Heart left ventricle (tissue), 16 donors: ENCODE measurements around the gene PREP. TPM values are rescaled to one million over a fixed set of nuclear protein-coding genes. Genes with fewer than 3 reads are reported as not detected.

Source experiments
- ATAC-seq, 4 donors: fragments of 200-7000 bp; cut with Tn5 transposase; one replicate each; pipeline ENCODE4 v1.9.1; 2020 to 2022; ENCODE audit warnings: moderate library complexity in 4 of 4, mild to moderate bottlenecking in 3 of 4, moderate number of reproducible peaks in 1 of 4
- DNase-seq, 5 donors: peaks; one replicate each; pipeline ENCODE4 v3.0.0-alpha.2; 2020
- H3K27ac ChIP-seq, 12 donors: fragments of 200-600 bp; sonication (generic) in 4 of 12; one replicate each; pipeline versions ENCODE4 v1.5.0 to v1.8.0; 2016 to 2022; ENCODE audit warnings: mild to moderate bottlenecking in 2 of 12
- H3K27me3 ChIP-seq, 9 donors: fragments of 200-600 bp; sonication (generic) in 2 of 9; one replicate each; pipeline versions ENCODE4 v1.5.1 to v1.8.0; 2016 to 2022; ENCODE audit warnings: mild to moderate bottlenecking in 3 of 9
- H3K36me3 ChIP-seq, 9 donors: fragments of 200-600 bp; sonication (generic) in 2 of 9; one replicate each; pipeline versions ENCODE4 v1.5.0 to v1.8.0; 2018 to 2022; ENCODE audit warnings: mild to moderate bottlenecking in 2 of 9
- H3K4me1 ChIP-seq, 12 donors: fragments of 200-600 bp; sonication (generic) in 4 of 12; one replicate each; pipeline versions ENCODE4 v1.5.0 to v1.8.0; 2016 to 2022; ENCODE audit warnings: mild to moderate bottlenecking in 3 of 12
- H3K4me3 ChIP-seq, 12 donors: fragments of 200-600 bp; sonication (generic) in 4 of 12; one replicate each; pipeline versions ENCODE4 v1.5.0 to v1.8.0; 2017 to 2022; ENCODE audit warnings: mild to moderate bottlenecking in 9 of 12, moderate library complexity in 4 of 12
- H3K9me3 ChIP-seq, 12 donors: fragments of 200-600 bp; sonication (generic) in 4 of 12; one replicate each; pipeline versions ENCODE4 v1.5.0 to v1.8.0; 2016 to 2022; ENCODE audit warnings: mild to moderate bottlenecking in 1 of 12
- POLR2A ChIP-seq, 2 donors: fragments of 450-650 bp; IDR thresholded peaks; one replicate each; pipeline ENCODE4 v1.6.1; 2017; ENCODE audit warnings: antibody characterized with exemption in 2 of 2, mild to moderate bottlenecking in 2 of 2, moderate library complexity in 2 of 2
- WGBS, 4 donors: extraction: QIAGEN DNeasy Blood & Tissue Kit in 2 of 4; methylation state at CpG; one replicate each; pipeline versions ENCODE4 v1.1.5 to v1.1.7; 2013 to 2018; 5-methylcytosine and 5-hydroxymethylcytosine counted together
- intact Hi-C, 10 donors: fragments of 100-400 bp; cut with DNase I; formaldehyde crosslinking; loops; one replicate each; pipeline versions ENCODE4 v1.11.1 to v1.14.2; 2022
- polyA plus RNA-seq, 2 donors: library from polyadenylated mRNA; stranded (reverse); fragments of 200-250 nt; gene quantifications; one replicate each; pipeline ENCODE4 v1.2.3, GENCODE V29; 2013
- total RNA-seq, 9 donors: library from RNA; depleted of rRNA in 2 of 9; stranded (reverse); fragments of >200 nt in 2 of 9; fragmentation: NEBNext Ultra II Directional in 3 of 9; extraction: Animal tissue kit (Norgen Biotek cat#: 25700) in 3 of 9; gene quantifications; one replicate each; pipeline versions ENCODE4 v1.1.0 to v1.2.4, GENCODE V29; 2016 to 2023
- TF ChIP-seq, protein P1 (sequence below), 12 donors: fragments of 200-600 bp; sonication (generic) in 4 of 12; IDR thresholded peaks; one replicate each; pipeline versions ENCODE4 v1.5.0 to v1.8.0; 2018 to 2022; ENCODE audit warnings: antibody characterized with exemption in 12 of 12, mild to moderate bottlenecking in 5 of 12
- donor health status: ischemic (EF 13 %, LVEDD 7.1; RV severe dilation, severe dysfunction).
- donor health status: healthy with polysubstance abuse.
- donor health status: DM: no; HTN: yes; CAD: no.
- donor health status: DM: no; HTN: no; CAD: no.
- donor health status: ischemic (EF 25% LVEDD 6.9; RV normal size, moderate dysfunction).
- donor health status: ischemic (EF 25% LVEDD 5.7; RV mildly dilated, moderate dysfunction).
- donor health status: healthy.
- donor health status: DM: yes; HTN: yes; CAD: no.
- donor health status: ischemic (EF 35%, LVEDD 5.7; RV mildly dilated, moderate dysfunction).
- donor health status: nonischemic (EF 11% LVEDD 7.7; RV severe dilation, severe dysfunction).
- donor health status: DM: yes; HTN: yes; CAD: no.
- donor health status: PGD.
- donor health status: ischemic (EF 29% LVEDD 5.4; RV normal size, mild dysfunction).
- donor health status: nonischemic (EF 23%, LVEDD 6.1; RV moderate dilation, normal function).

PREP gene
- total and polyA plus RNA-seq, 11 donors, result 13.1 to 35.9 (median 29.6) TPM

- Histone ChIP-seq H3K27ac (no peak overlapping the region), H3K4me3 (no peak overlapping the region), H3K27me3 (peaks cover 0 to 9% (median 0%) of the 10 kb centered on the region in 9 donors), H3K9me3 (no peaks in the 10 kb centered on the region), H3K36me3 (no peaks in the 10 kb centered on the region), H3K4me1 (peaks cover 0 to 1% (median 0%) of the 10 kb centered on the region in 12 donors)
- DNase-seq (no peak), ATAC-seq (no peak)
- TF ChIP-seq, protein P1, sequence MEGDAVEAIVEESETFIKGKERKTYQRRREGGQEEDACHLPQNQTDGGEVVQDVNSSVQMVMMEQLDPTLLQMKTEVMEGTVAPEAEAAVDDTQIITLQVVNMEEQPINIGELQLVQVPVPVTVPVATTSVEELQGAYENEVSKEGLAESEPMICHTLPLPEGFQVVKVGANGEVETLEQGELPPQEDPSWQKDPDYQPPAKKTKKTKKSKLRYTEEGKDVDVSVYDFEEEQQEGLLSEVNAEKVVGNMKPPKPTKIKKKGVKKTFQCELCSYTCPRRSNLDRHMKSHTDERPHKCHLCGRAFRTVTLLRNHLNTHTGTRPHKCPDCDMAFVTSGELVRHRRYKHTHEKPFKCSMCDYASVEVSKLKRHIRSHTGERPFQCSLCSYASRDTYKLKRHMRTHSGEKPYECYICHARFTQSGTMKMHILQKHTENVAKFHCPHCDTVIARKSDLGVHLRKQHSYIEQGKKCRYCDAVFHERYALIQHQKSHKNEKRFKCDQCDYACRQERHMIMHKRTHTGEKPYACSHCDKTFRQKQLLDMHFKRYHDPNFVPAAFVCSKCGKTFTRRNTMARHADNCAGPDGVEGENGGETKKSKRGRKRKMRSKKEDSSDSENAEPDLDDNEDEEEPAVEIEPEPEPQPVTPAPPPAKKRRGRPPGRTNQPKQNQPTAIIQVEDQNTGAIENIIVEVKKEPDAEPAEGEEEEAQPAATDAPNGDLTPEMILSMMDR (IDR thresholded peaks at IDR 0.05), result no peak
- TF ChIP-seq POLR2A (IDR thresholded peaks at IDR 0.05), result no peak
- intact Hi-C loops, result loop anchor here in 9 of 10 donors (5.0 to 10.0 kb wide), 6 partner anchors 789 to 1129 kb away; no protein-coding TSS in a partner anchor
- WGBS, 4 donors, result 79 to 87% (median 81%) methylated on average over 3 of the region's 3 CpGs
Observed at GRCh38 chr6:105433723-105434122, 30.8 kb upstream of the PREP start.

DNA sequence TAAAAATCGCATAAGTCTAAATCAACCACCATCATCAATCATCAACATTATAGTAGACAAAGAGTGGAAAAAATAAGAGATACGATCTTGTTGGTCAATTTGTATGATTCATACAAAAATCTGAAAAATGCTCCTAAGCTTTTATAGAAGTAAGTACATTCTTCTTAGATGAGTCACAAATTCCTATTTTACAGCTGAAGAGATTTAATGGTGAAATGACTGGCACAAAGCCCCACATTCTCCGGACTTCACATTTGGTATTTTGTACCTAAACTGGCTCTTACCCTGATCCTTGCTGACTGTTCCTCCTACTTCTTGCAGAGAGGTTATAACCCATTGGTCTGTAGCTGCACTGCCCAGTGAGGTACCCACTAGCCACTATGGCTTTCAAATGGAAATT, 29.9 kb upstream of the PREP start:
- peaks cover 0 to 9% (median 0%) of the 10 kb centered on the region in 9 donors for H3K27me3 ChIP-seq
- TF ChIP-seq POLR2A (IDR thresholded peaks at IDR 0.05), result no peak
- TF ChIP-seq, protein P1 (IDR thresholded peaks at IDR 0.05), result no peak
- no peaks in the 10 kb centered on the region for H3K9me3 ChIP-seq
- ATAC-seq, result no peak
- peaks cover 0 to 9% (median 0%) of the 10 kb centered on the region in 12 donors for H3K4me1 ChIP-seq
- H3K4me3 ChIP-seq, result no peak overlapping the region
- no peaks in the 10 kb centered on the region for H3K36me3 ChIP-seq
- intact Hi-C loops, result loop anchor here in 9 of 10 donors (5.0 to 10.0 kb wide), 6 partner anchors 790 to 1130 kb away; no protein-coding TSS in a partner anchor
- DNase-seq, result no peak
- H3K27ac ChIP-seq, result no peak overlapping the region
- WGBS, 4 donors, result 57 to 75% (median 62%) methylated on average over 3 of the region's 3 CpGs

DNA sequence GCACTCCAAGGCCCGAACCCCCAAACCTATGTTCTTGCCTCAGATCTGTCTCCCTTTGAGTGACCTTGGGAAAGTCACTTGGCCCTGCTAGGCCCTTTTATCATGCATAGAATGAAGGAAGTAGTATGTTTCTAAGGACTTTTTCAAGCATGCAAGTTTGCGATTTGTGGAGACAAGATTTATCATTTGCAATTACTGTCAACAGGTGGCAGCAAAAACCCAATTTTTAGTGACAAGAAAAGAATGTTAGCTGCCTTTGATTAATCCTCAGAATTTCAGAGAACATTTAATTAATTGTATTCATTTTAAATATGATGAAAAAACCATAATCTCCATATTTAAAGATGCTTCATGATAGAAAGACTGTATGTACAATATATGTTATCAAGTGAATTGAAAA, 28.3 kb upstream of the PREP start:
- WGBS, 4 donors, result 18 to 34% (median 28%) methylated on average over 2 of the region's 2 CpGs
- ATAC-seq (no peak), DNase-seq (no peak)
- Histone ChIP-seq H3K27ac (no peak overlapping the region), H3K27me3 (peaks cover 0 to 6% (median 0%) of the 10 kb centered on the region in 9 donors), H3K4me3 (no peak overlapping the region), H3K36me3 (no peaks in the 10 kb centered on the region), H3K4me1 (peaks cover 0 to 9% (median 0%) of the 10 kb centered on the region in 12 donors), H3K9me3 (no peaks in the 10 kb centered on the region)
- TF ChIP-seq, protein P1 (IDR thresholded peaks at IDR 0.05), result peak; percentile 37 to 71 (median 56)
- no peak for TF ChIP-seq POLR2A (IDR thresholded peaks at IDR 0.05)
- intact Hi-C loops, result loop anchor here in 9 of 10 donors (1.0 to 10.0 kb wide), 8 partner anchors 791 to 1131 kb away; no protein-coding TSS in a partner anchor

GRCh38 chr6:105430685-105431084, 27.8 kb upstream of the PREP start:
- DNase-seq (no peak), ATAC-seq (no peak)
- Histone ChIP-seq H3K9me3 (no peaks in the 10 kb centered on the region), H3K27me3 (peaks cover 0 to 1% (median 0%) of the 10 kb centered on the region in 9 donors), H3K4me3 (no peak overlapping the region), H3K4me1 (peaks cover 0 to 9% (median 0%) of the 10 kb centered on the region in 12 donors), H3K27ac (no peak overlapping the region), H3K36me3 (no peaks in the 10 kb centered on the region)
- WGBS, 4 donors, result 88 to 95% (median 94%) methylated on average over 3 of the region's 3 CpGs
- TF ChIP-seq, protein P1 (IDR thresholded peaks at IDR 0.05), result no peak
- no peak for TF ChIP-seq POLR2A (IDR thresholded peaks at IDR 0.05)
- intact Hi-C loops, result loop anchor here in 9 of 10 donors (1.0 to 10.0 kb wide), 8 partner anchors 792 to 1132 kb away; no protein-coding TSS in a partner anchor
